ENCODE results near the gene ZAP70. TPM values are rescaled to one million over a fixed set of nuclear protein-coding genes. Genes with fewer than 3 reads are reported as not detected.
"Not testable (repeated sequence)": the region's sequence is repeated elsewhere in the genome, so short reads cannot be mapped to it uniquely, and the experiment has no call there.

ZAP70 gene
- polyA plus RNA-seq: 4.6 TPM

GRCh38 chr2:97713296-97714083 is at the start of gene ZAP70:
Gene ZAP70 (plus strand): TSS chr2:97713576. CDS start chr2:97724037, 10,461 bp downstream.
- peak within 1 kb of the TSS; percentile 23 to 88 (median 79) for H3K4me3 Mint-ChIP-seq
- no peaks in the 10 kb centered on the region for H3K27me3 Mint-ChIP-seq
- peak within 1 kb of the TSS in 2 of 3 donors; percentile 27 to 76 for H3K27ac Mint-ChIP-seq
- peaks cover 7 to 17% (median 14%) of the 10 kb centered on the region in 3 donors for H3K4me1 Mint-ChIP-seq
- no peaks in the 10 kb centered on the region for H3K9me3 Mint-ChIP-seq
- no peaks in the 10 kb centered on the region for H3K36me3 Mint-ChIP-seq

DNA sequence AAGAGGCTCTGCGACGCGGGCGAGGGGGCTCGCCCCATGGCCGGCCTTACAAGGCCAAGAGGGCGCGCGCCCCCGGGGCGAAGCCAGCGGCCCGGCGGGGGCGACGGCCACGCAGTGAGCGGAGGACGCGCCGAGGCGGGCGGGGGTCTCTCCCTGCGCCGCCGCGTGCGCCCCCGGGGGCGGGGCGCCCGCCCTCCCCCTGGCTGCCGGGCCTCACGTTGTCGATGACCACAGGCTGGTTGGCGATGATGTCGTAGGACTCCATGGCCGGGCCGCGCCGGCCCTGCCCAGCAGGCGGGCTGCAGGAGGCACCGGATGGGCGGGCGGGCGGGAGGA is 49.8 kb upstream of the ZAP70 start:
- H3K36me3 Mint-ChIP-seq: no peaks in the 10 kb centered on the region
- H3K4me3 Mint-ChIP-seq: peak overlapping the region; percentile 94 to 100 (median 96)
- H3K27ac Mint-ChIP-seq: peak overlapping the region in 2 of 3 donors; percentile 96 to 99
- H3K4me1 Mint-ChIP-seq: peaks cover 19 to 22% (median 21%) of the 10 kb centered on the region in 3 donors
- H3K27me3 Mint-ChIP-seq: no peaks in the 10 kb centered on the region
- H3K9me3 Mint-ChIP-seq: no peaks in the 10 kb centered on the region

DNA sequence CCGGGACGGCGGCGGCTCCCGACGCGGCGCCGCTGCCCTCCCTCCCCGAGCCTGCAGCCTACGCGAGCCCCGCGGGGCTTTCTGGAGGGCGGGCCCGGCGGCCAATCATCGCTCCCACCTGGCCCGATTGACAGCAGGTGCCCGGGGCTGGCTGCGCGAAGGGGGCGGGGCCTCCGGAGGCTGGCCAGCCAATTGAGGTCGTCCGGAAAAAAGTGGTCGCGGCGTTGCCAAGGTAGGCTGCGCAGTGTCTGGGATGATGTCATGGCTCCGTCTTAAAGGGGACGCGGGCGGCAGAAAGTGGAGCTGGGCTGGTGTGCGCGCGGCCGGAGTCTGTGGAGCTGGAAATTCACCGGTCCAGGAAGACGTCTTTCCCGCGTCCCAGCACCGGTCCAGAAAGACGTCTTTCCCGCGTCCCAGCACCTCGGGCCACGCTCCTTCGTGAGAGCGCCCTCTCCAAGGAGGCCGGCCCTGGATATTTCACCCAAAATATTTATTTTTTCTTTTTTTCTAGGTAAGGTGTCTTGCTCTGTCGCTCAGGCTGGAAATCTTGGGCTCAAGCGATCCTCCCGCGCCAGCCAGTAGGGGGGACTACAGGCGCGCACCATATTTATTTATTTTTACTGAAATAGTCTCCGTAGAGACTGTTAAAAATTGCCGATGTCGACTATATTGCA is 49.3 kb upstream of the ZAP70 start, which contains the start of gene ACTR1B:
Gene ACTR1B (minus strand): TSS at position 83 of the 674 bp plus-strand sequence. CDS start 154 bp downstream, outside the sequence.
- H3K27me3 Mint-ChIP-seq: no peaks in the 10 kb centered on the region
- H3K4me1 Mint-ChIP-seq: peaks cover 19 to 22% (median 21%) of the 10 kb centered on the region in 3 donors
- peak within 1 kb of the TSS; percentile 94 to 100 (median 98) for H3K4me3 Mint-ChIP-seq
- no peaks in the 10 kb centered on the region for H3K9me3 Mint-ChIP-seq
- no peaks in the 10 kb centered on the region for H3K36me3 Mint-ChIP-seq
- H3K27ac Mint-ChIP-seq: peak within 1 kb of the TSS; percentile 96 to 99 (median 97)

DNA sequence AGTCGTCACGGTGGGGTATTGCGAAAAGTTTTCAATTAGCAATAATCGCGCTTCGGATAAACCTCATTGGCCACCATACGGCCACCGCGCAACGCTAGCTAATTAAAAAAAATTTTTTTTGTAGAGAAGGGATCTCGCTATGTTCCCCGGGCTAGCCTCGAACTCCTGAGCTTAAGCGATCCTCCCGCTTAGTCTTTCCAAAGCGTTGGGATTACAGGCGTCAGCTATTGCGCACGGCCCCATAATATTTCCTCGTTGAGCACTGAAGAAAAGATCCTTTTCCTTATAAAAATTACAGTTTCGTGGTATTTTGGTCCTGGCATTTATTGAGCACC is 48.8 kb upstream of the ZAP70 start:
- peak overlapping the region; percentile 91 to 99 (median 96) for H3K4me3 Mint-ChIP-seq

DNA sequence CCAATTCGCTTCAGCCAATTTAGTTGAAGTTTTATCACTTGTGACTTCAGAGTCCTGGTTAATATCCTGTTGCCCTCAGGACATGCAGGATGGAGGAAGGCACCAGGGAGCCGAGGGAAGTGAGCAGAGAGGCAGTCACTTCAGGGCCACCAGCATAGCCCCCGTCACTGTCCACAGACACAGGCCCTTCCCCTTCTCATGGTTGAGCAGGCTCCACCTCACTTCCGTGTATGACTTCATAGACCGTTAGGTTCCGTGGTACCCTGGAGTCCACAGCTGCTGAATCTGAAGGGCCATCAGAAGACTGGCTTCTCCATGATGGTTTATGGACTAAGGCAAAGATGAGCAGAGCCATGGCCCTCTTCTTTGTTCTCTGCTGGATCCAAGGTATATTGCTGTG is 43.9 kb upstream of the ZAP70 start, which contains the start of gene C2orf92:
Gene C2orf92 (plus strand): TSS at position 266 of the 400 bp plus-strand sequence. CDS start 76 bp downstream, at position 342.
- Mint-ChIP-seq H3K4me3 (peak within 1 kb of the TSS in 3 of 4 donors; percentile 54 to 73 (median 63)), H3K9me3 (no peaks in the 10 kb centered on the region), H3K27me3 (no peaks in the 10 kb centered on the region), H3K27ac (peak within 1 kb of the TSS in 2 of 3 donors; percentile 64 to 77), H3K36me3 (peaks cover 2% of the 10 kb centered on the region), H3K4me1 (peaks cover 3 to 6% (median 4%) of the 10 kb centered on the region in 3 donors)

More for the DNA sequence above, 48.8 kb upstream of the ZAP70 start:
- peaks cover 19 to 22% (median 22%) of the 10 kb centered on the region in 3 donors for H3K4me1 Mint-ChIP-seq
- H3K9me3 Mint-ChIP-seq: no peaks in the 10 kb centered on the region
- H3K27ac Mint-ChIP-seq: peak overlapping the region; percentile 89 to 97 (median 95)
- no peaks in the 10 kb centered on the region for H3K27me3 Mint-ChIP-seq
- no peaks in the 10 kb centered on the region for H3K36me3 Mint-ChIP-seq

DNA sequence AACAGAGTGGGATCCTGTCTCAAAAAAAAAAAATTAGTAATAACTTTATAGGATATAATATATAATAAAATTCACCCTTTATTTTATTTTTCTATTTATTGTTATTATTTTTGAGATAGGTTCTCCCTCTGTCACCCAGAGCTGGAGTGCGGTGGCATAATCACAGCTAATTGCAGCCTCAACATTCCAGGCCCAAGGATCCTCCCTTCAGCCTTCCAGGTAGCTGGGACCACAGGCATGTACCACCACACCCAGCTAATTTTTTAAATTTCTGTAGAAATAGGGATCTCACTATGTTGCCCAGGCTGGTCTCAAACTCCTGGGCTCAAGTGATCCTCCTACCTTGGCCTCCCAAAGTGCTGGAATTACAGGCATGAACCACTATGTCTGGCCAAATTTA is 42.9 kb upstream of the ZAP70 start:
- no peak overlapping the region for H3K4me3 Mint-ChIP-seq
- no peaks in the 10 kb centered on the region for H3K9me3 Mint-ChIP-seq
- peaks cover 2% of the 10 kb centered on the region for H3K36me3 Mint-ChIP-seq
- no peaks in the 10 kb centered on the region for H3K27me3 Mint-ChIP-seq
- peaks cover 4 to 6% (median 5%) of the 10 kb centered on the region in 3 donors for H3K4me1 Mint-ChIP-seq
- no peak overlapping the region for H3K27ac Mint-ChIP-seq

GRCh38 chr2:97671526-97671925 is 41.9 kb upstream of the ZAP70 start:
- no peak overlapping the region for H3K4me3 Mint-ChIP-seq
- no peaks in the 10 kb centered on the region for H3K9me3 Mint-ChIP-seq
- no peak overlapping the region for H3K27ac Mint-ChIP-seq
- no peaks in the 10 kb centered on the region for H3K27me3 Mint-ChIP-seq
- H3K4me1 Mint-ChIP-seq: peaks cover 4 to 6% (median 5%) of the 10 kb centered on the region in 3 donors
- H3K36me3 Mint-ChIP-seq: peaks cover 3% of the 10 kb centered on the region

GRCh38 chr2:97672606-97673140 is 40.7 kb upstream of the ZAP70 start:
- not testable (repeated sequence) for H3K27ac Mint-ChIP-seq, H3K4me3 Mint-ChIP-seq, H3K4me1 Mint-ChIP-seq

DNA sequence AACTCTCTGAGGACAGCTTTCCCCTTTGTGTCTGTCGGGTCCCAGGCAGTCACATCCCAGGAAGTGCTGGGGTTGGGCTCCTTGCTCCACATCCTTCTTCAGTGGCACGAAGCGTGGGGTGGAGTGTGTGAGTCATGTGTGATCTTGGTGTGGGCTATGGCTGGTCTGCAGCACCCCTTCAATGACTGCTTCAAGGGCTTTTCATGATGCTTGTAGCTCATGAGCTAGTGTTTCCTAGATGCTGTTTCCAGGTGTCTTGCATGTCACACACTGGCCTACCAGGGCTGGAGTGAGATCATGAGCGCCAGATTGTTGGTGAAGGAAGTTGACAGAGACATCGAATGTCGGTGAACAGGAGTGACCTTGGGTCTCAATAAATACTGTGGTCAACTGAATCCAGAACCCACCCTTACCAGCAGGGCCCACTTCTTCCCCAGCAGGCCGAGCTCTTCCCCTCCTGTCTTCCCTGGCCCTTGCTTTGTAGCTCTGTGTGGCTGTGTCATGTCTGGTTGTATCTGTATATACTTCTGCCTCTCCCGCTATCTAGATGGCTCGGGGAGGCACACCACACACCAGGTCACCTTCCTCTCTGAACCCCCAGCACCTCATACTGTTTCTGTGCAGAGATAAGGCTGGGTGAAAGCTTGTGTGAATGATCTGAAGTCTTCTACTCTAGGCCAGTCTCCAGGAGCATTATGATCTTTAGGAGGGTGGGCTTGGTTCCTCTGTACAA is 40.0 kb upstream of the ZAP70 start:
- H3K4me1 Mint-ChIP-seq: peaks cover 0 to 6% (median 3%) of the 10 kb centered on the region in 3 donors
- peaks cover 3% of the 10 kb centered on the region for H3K36me3 Mint-ChIP-seq
- H3K27me3 Mint-ChIP-seq: peaks cover 3% of the 10 kb centered on the region
- H3K9me3 Mint-ChIP-seq: no peaks in the 10 kb centered on the region
- no peak overlapping the region for H3K4me3 Mint-ChIP-seq
- no peak overlapping the region for H3K27ac Mint-ChIP-seq

More at GRCh38 chr2:97672606-97673140, 40.7 kb upstream of the ZAP70 start:
- not testable (repeated sequence) for H3K36me3 Mint-ChIP-seq, H3K27me3 Mint-ChIP-seq, H3K9me3 Mint-ChIP-seq

- Mint-ChIP-seq H3K27ac (no peak overlapping the region), H3K9me3 (no peaks in the 10 kb centered on the region), H3K36me3 (peaks cover 3% of the 10 kb centered on the region), H3K4me1 (peaks cover 0 to 6% (median 3%) of the 10 kb centered on the region in 3 donors), H3K27me3 (peaks cover 3% of the 10 kb centered on the region), H3K4me3 (no peak overlapping the region)
Observed at GRCh38 chr2:97673915-97674283, 39.5 kb upstream of the ZAP70 start.

DNA sequence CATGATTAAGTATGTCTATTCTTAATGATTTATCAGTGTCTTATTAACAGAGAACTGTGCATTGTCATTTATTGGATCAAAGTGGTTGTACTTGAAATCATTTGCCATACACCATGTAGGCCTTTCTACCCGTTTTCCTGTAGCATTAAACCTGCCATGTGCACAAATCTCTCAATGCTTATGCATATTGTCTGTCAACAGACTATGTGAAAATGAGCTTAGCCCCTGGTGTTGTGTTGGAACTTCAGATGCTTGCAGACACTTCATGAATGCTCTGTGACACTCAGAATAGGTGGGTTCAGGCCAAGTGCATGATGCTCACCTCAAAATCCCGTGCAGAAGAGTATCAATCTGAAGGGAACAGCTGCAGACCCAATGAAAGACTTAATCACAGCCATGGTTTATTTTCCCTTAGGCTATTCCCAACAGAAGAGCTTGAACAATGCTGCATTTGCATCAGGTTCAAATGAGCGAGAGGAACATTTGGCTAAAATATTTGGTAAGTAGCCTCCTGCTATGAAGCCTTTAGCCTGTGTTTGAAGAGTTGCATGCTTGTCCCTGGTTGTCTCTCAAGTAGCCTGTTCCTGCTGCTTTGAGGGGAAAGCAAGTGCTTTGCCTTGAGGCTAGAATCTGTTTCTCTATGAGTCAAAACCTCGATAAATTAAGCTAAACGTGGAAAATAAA is 37.8 kb upstream of the ZAP70 start:
- peaks cover 3% of the 10 kb centered on the region for H3K36me3 Mint-ChIP-seq
- H3K9me3 Mint-ChIP-seq: no peaks in the 10 kb centered on the region
- peaks cover 3% of the 10 kb centered on the region for H3K27me3 Mint-ChIP-seq
- H3K4me3 Mint-ChIP-seq: no peak overlapping the region
- peaks cover 0 to 4% (median 3%) of the 10 kb centered on the region in 3 donors for H3K4me1 Mint-ChIP-seq
- no peak overlapping the region for H3K27ac Mint-ChIP-seq

GRCh38 chr2:97676620-97677019 is 36.8 kb upstream of the ZAP70 start:
- Mint-ChIP-seq H3K36me3 (peaks cover 3% of the 10 kb centered on the region), H3K9me3 (no peaks in the 10 kb centered on the region), H3K27me3 (peaks cover 3% of the 10 kb centered on the region)

GRCh38 chr2:97677480-97677879 is 35.9 kb upstream of the ZAP70 start:
- Mint-ChIP-seq H3K9me3 (no peaks in the 10 kb centered on the region), H3K36me3 (peaks cover 3% of the 10 kb centered on the region), H3K27me3 (peaks cover 3% of the 10 kb centered on the region), H3K4me1 (peaks cover 0 to 4% (median 3%) of the 10 kb centered on the region in 3 donors), H3K27ac (no peak overlapping the region), H3K4me3 (no peak overlapping the region)

More at GRCh38 chr2:97676620-97677019, 36.8 kb upstream of the ZAP70 start:
- H3K4me1 Mint-ChIP-seq: peaks cover 0 to 4% (median 3%) of the 10 kb centered on the region in 3 donors
- no peak overlapping the region for H3K4me3 Mint-ChIP-seq
- no peak overlapping the region for H3K27ac Mint-ChIP-seq

DNA sequence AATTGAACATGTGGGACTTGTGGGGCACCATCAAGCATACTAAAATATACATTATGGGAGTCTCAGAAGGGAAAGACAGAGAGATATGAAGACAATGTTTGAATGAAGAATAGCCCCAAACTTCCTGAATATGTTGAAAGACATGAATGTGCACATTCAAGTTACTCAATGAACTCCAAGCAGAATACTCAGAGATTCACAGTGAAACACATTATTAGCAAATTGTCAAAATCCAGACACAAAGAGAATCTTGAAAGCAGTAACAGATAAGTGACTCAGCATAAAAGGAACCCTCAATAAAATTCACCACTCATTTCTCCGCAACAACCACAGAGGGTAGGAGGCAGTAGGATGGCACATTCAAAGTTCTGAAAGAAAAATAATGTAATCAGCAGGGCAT is 35.1 kb upstream of the ZAP70 start:
- H3K9me3 Mint-ChIP-seq: no peaks in the 10 kb centered on the region
- H3K27ac Mint-ChIP-seq: no peak overlapping the region
- H3K4me1 Mint-ChIP-seq: peaks cover 0 to 4% (median 3%) of the 10 kb centered on the region in 3 donors
- peaks cover 1% of the 10 kb centered on the region for H3K36me3 Mint-ChIP-seq
- peaks cover 3% of the 10 kb centered on the region for H3K27me3 Mint-ChIP-seq
- H3K4me3 Mint-ChIP-seq: no peak overlapping the region
